Bronchial epithelial cell (primary cell): ENCODE measurements around the gene RTN4RL1. TPM values are rescaled to one million over a fixed set of nuclear protein-coding genes. Genes with fewer than 3 reads are reported as not detected.
A peak's percentile ranks its signal among the peaks of the same experiment; 100 is the strongest.

Source experiments
- DNase-seq: peaks from one replicate; pipeline ENCODE4 v3.0.0-alpha.2; 2010; ENCODE audit warnings: low read depth
- FAIRE-seq: peaks from 2 replicates; lab custom pipeline; 2011; peaks lifted over from hg19 to GRCh38; lab: Jason Lieb, UNC
- H3K27me3 ChIP-seq: 2 replicates; pipeline ENCODE4 v1.5.1; 2011; ENCODE audit warnings: low read length; ENCODE audit not compliant: control insufficient read depth, insufficient read depth
- H3K36me3 ChIP-seq: 2 replicates; pipeline ENCODE4 v1.5.1; 2011; ENCODE audit warnings: low read length; ENCODE audit not compliant: control insufficient read depth, insufficient read depth
- H3K4me3 ChIP-seq: 2 replicates; pipeline ENCODE4 v1.5.1; 2011; ENCODE audit warnings: mild to moderate bottlenecking, low read depth, low read length, control low read depth
- CTCF ChIP-seq: IDR thresholded peaks from 2 replicates; pipeline ENCODE4 v1.5.1; 2011; ENCODE audit warnings: mild to moderate bottlenecking, moderate library complexity, low read length, control low read depth, inconsistent platforms; ENCODE audit not compliant: insufficient read depth, severe bottlenecking
- total RNA-seq: library from RNA; depleted of rRNA; stranded (reverse); fragments of >200 nt; gene quantifications from 2 replicates; pipeline ENCODE4 v1.2.1, GENCODE V29; 2014

RTN4RL1 gene
- total RNA-seq, 1 donor from 2014 or later: 0.26 TPM

DNA sequence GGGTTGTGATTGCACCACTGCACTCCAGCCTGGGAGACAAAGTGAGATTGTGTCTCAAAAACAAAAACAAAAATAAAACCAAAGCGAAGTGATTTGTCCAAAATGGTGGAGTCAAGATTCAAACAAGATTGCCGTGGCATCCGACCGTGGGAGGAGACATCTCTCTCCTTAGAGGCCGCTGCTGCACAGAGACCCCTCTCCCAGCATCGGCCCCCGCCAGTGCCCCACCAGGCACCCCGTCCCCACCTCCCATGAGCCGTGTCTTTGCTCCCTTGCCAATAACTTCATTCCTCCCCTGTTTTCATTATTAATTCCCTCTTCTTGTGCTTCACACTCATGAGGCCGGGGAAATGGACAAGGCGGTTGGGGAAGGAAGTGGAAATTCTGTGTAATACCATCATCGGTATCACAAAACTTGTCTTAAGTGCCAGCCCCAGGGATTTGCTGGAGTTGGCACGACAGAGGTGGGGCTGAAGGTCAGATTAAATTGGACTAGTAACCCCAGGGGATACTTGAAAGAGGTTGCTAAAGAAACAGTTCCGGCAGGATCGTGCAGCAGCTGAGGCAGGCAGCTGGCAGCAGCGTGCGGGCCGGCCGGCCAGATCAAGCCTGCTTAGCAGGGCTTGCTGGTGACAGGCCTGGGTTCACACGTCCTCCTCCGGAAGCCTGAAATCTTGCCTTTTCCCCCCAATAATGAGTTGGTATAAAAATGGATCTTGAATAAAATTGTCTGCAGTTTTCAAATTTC lies 66.8 kb downstream of the RTN4RL1 start:
- H3K4me3 ChIP-seq: no peak overlapping the region
- DNase-seq (no peak), FAIRE-seq (no peak)
- no peak for TF ChIP-seq CTCF
- peaks cover 2% of the 10 kb centered on the region for H3K27me3 ChIP-seq
- no peaks in the 10 kb centered on the region for H3K36me3 ChIP-seq

- Histone ChIP-seq H3K4me3 (no peak overlapping the region), H3K36me3 (no peaks in the 10 kb centered on the region), H3K27me3 (peaks cover 2% of the 10 kb centered on the region)
- TF ChIP-seq CTCF: no peak
- FAIRE-seq (no peak), DNase-seq (no peak)
Observed at GRCh38 chr17:1957037-1957436, 68.1 kb downstream of the RTN4RL1 start.

- Histone ChIP-seq H3K27me3 (peaks cover 2% of the 10 kb centered on the region), H3K4me3 (no peak overlapping the region), H3K36me3 (no peaks in the 10 kb centered on the region)
- no peak for DNase-seq
- no peak for FAIRE-seq
- no peak for TF ChIP-seq CTCF
Observed at GRCh38 chr17:1956134-1956533, 69.0 kb downstream of the RTN4RL1 start.

GRCh38 chr17:1953831-1954230 lies 71.3 kb downstream of the RTN4RL1 start:
- Histone ChIP-seq H3K27me3 (no peaks in the 10 kb centered on the region), H3K36me3 (no peaks in the 10 kb centered on the region), H3K4me3 (no peak overlapping the region)
- peak; percentile 27 for DNase-seq
- no peak for FAIRE-seq
- TF ChIP-seq CTCF: no peak

GRCh38 chr17:1951920-1952319 lies 73.2 kb downstream of the RTN4RL1 start:
- Histone ChIP-seq H3K4me3 (no peak overlapping the region), H3K27me3 (no peaks in the 10 kb centered on the region), H3K36me3 (no peaks in the 10 kb centered on the region)
- FAIRE-seq (no peak), DNase-seq (no peak)
- TF ChIP-seq CTCF: no peak

DNA sequence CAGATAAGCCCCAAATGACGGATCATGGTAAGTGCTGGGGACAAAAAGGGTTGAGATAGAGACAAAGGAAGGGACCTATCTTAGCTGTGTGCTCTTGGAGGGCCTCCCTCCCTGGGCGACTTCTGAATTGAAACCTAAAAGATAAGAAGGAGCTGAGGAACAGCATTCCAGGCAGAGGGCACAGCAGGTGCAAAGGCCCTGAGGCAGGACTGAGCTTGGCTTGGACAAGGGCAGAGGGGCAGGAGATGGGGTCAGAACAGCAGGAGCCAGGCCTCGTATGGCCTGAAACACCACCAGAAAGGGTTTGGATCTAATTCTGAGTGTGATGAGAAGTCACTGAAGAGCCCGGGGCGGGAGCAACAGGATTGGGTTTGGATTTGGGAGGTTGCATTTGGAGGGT lies 75.4 kb downstream of the RTN4RL1 start:
- DNase-seq: no peak
- no peaks in the 10 kb centered on the region for H3K27me3 ChIP-seq
- no peak overlapping the region for H3K4me3 ChIP-seq
- H3K36me3 ChIP-seq: no peaks in the 10 kb centered on the region
- FAIRE-seq: no peak
- no peak for TF ChIP-seq CTCF
